Measurements from ENCODE around the gene MRNIP.

The MRNIP gene

GRCh38 chr5:179820483-179821297, 37.9 kb downstream of the MRNIP start, which contains the start of gene SQSTM1:
Gene SQSTM1, plus strand, starts transcription at chr5:179820905. Its CDS starts 32 bp downstream, at chr5:179820937.
- peak within 1 kb of the TSS; percentile 86 for H3K4me3 ChIP-seq (replicated peaks; ENCODE audit: low read depth, low read length)
- peak; percentile 88 for DNase-seq (ENCODE audit: low read depth)
- TF ChIP-seq, protein P1, sequence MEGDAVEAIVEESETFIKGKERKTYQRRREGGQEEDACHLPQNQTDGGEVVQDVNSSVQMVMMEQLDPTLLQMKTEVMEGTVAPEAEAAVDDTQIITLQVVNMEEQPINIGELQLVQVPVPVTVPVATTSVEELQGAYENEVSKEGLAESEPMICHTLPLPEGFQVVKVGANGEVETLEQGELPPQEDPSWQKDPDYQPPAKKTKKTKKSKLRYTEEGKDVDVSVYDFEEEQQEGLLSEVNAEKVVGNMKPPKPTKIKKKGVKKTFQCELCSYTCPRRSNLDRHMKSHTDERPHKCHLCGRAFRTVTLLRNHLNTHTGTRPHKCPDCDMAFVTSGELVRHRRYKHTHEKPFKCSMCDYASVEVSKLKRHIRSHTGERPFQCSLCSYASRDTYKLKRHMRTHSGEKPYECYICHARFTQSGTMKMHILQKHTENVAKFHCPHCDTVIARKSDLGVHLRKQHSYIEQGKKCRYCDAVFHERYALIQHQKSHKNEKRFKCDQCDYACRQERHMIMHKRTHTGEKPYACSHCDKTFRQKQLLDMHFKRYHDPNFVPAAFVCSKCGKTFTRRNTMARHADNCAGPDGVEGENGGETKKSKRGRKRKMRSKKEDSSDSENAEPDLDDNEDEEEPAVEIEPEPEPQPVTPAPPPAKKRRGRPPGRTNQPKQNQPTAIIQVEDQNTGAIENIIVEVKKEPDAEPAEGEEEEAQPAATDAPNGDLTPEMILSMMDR (IDR thresholded peaks at IDR 0.05; ENCODE audit: low read length, missing control alignments), result no peak

DNA sequence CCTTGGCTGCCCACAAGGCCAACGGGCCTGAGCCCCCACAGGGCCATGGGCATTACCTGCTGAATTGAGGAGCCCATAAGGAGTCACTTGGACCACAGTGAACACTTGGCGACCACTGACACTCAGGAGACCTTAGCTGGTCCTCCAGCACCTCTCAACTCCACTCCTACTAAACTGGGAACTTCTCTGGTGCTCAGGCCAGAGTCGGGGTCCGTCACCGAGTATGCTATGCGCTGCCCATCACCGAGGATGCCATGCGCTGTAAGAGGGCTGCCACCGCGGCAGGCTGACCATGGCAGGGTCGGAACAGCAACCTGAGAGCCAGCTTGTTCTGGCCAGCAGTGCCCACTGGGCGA, 38.5 kb downstream of the MRNIP start:
- no peak for DNase-seq (ENCODE audit: low read depth)
- TF ChIP-seq, protein P1 (IDR thresholded peaks at IDR 0.05; ENCODE audit: low read length, missing control alignments), result no peak
- H3K4me3 ChIP-seq (replicated peaks; ENCODE audit: low read depth, low read length), result peak overlapping the region; percentile 86

- H3K4me3 ChIP-seq (replicated peaks; ENCODE audit: low read depth, low read length), result peak overlapping the region; percentile 36
- peak; percentile 82 for DNase-seq (ENCODE audit: low read depth)
- TF ChIP-seq, protein P1 (IDR thresholded peaks at IDR 0.05; ENCODE audit: low read length, missing control alignments), result no peak
These were observed 39.1 kb downstream of the MRNIP start for GRCh38 chr5:179819296-179820126.

- TF ChIP-seq, protein P1 (IDR thresholded peaks at IDR 0.05; ENCODE audit: low read length, missing control alignments), result no peak
- peak; percentile 96 for DNase-seq (ENCODE audit: low read depth)
- H3K4me3 ChIP-seq (replicated peaks; ENCODE audit: low read depth, low read length), result peak overlapping the region; percentile 36
These were observed 39.8 kb downstream of the MRNIP start for GRCh38 chr5:179818746-179819295.

- H3K4me3 ChIP-seq (replicated peaks; ENCODE audit: low read depth, low read length), result peak overlapping the region; percentile 23
- no peak for DNase-seq (ENCODE audit: low read depth)
- TF ChIP-seq, protein P1 (IDR thresholded peaks at IDR 0.05; ENCODE audit: low read length, missing control alignments), result no peak
These were observed 40.5 kb downstream of the MRNIP start for GRCh38 chr5:179817890-179818745.

GRCh38 chr5:179817470-179817840, 41.2 kb downstream of the MRNIP start:
- TF ChIP-seq, protein P1 (IDR thresholded peaks at IDR 0.05; ENCODE audit: low read length, missing control alignments), result no peak
- H3K4me3 ChIP-seq (replicated peaks; ENCODE audit: low read depth, low read length), result peak overlapping the region; percentile 17
- DNase-seq (ENCODE audit: low read depth), result no peak
